GM19397 (cell line): ENCODE data around the gene COMMD3.
"Not testable (repeated sequence)": the region's sequence is repeated elsewhere in the genome, so short reads cannot be mapped to it uniquely, and the experiment has no call there.

Experiments used
- ATAC-seq: cut with Tn5 transposase; IDR thresholded peaks from one replicate; pipeline ENCODE4 v1.9.1; 2021; ENCODE audit warnings: mild to moderate bottlenecking, moderate library complexity; ENCODE audit not compliant: unreplicated experiment

The COMMD3 gene

DNA sequence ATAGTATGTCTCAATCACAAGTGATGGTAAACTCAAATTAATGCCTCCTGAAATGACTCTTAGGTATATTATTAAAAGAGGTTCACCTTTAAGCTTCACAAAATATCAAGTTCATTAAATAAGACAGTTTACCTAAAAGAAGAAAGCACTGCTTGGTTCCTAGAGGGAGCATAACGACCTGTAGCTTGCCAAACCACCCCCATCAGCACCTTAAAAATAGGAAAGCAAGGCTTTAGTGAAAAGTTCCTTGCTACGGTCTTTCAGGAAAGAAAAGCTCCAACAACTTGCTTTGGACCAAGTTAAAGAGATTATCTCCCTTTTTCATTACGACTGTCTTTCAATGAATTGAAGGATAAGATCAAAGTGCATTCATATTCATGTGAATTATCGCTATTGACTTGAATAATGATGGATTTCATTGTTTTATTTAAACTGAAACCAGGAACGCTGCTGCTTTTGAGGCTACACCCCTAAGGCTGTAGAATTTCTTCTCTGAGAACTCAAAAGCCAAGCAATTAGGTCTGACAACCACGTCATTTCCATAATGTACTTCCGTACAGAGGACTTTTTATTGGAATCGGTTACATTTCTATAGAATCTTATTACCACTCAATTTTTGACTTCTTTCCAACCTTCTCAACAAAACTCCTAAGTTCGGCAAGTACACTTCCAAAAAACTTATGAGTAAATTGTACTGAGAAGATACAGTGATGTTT lies 22.2 kb downstream of the COMMD3 start:
- ATAC-seq, result no peak

DNA sequence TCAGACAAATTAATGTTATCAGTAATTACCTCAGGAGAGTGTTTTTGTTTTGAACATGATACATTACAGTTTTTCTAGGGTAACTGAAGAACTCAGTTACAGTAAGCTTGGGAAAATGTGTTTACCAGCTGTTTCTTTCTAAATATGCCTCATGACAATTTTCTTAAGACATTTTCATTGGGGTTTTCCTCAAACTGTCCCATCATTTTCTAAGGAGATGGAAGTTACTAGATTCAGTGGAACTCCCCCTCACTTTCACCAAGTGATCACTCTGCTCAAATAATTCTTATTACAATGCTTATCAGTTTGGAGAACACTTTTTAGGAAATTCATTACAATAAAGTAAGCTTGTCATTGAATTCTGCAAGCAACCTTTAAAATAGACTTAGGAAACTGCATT lies 22.7 kb downstream of the COMMD3 start:
- no peak for ATAC-seq

DNA sequence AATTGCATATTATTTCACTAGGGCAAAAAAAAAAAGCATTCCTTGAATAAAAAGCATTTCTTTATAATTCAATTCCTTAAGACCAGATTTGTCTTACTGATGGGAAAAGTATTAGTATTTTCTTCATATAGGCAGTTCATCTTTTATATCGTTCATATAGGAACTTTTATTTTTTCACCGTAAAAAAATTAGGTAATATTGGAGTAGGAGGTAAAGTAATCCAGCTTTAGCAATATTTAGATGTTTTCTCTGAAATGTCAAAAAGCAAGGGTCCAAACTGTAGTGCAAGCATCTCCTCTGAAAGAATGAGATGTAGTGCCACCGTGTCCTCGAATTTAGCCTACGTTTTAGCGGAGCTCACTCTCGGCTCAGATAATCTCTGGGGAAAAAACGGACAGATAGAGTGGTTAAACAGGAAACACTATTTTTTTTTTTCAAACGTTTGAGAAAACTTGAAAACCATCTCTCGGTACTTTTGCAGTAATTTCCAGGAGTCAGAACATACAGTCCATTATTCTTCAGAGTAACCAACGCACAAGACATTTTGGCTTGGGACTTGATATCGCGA lies 23.7 kb downstream of the COMMD3 start:
- no peak for ATAC-seq

DNA sequence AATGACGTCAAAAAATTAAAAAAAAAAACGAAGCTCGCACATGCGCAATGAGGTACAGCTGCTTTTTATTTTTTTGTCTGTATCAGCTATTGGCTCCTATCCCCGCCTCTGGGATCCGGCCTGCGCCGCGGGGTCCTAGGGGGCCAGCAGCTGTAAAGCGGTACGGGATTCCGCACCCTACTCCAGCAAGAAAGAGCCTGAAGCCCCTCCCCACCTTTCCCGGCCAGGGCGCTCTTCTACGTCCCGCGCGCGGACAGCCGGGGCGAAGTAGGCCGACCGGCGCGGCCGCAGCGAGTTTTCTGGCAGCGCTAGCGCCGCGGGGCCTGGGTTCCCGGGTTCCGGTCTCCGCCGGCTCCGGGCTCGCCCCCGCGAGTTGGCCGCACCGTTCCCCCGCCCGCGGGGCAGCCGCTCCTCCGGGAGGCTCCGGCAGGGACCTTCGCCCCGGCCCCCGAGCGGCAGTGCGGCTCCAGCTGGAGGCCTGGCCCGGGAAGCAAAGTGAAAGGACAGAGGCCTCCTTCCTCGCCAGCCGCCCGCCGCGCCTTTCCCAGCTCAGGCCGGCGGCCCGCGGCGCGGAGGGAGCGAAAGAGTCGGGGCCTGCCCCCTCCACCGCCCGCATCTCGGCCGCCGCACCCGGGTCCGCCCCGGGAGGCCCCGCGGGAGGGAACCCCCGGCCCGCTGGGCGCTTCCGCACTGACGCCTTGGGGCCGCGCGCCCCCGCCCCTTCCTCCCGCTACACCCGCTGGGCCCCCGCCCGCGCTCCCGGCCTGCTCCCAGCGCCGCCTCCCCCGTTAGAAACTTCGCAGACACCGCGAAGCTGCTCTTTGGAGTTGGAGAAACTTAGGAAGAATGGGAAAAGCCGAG lies 24.4 kb downstream of the COMMD3 start:
- peak; percentile 54 for ATAC-seq

DNA sequence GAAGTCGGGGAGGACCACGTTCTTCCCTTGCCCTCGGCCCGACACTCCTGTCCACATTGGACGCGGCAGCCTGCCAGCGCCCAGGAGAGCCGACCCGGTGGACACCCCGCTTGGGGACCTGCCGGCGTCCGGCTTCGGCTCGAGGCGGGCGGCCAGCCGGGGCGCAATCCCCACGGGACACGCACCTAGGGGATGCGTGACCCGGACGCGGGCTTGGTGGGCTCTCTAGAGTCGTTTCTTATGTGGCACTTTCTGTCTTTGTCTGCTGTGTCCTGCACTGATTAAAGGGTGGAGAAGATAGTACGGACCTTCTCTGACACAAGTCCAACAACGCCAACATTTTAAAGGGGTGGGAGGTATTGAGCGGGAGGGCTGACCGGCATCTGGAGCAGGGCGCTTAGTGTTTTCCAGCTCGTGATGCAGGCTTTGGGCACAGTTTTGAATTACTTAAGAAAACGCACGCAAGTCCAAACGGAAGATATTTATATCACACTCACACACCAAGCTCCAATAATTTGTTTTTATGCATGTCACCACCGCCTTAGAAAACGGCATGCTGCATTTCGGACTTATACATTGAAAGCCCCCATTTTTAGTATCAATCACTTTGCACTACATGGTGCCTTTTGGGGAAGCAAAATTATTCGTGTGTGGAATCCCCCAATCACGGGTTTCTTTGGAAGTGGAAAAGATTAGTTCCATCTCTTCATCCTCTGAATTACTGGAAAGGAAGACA lies 25.2 kb downstream of the COMMD3 start:
- ATAC-seq, result peak; percentile 21

DNA sequence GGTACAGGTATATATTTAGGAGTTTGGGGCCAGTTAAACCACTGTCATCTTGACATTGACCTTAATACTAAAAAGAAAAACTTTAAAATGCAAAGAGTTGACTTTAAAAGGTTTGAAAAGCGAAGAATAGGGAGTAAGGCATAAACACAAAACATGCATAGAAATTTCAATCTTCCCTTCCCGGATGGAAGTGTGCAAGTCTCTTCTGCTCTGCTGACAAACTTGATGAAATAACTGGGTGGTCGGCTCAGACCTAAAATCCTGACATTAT lies 25.7 kb downstream of the COMMD3 start:
- ATAC-seq, result no peak

DNA sequence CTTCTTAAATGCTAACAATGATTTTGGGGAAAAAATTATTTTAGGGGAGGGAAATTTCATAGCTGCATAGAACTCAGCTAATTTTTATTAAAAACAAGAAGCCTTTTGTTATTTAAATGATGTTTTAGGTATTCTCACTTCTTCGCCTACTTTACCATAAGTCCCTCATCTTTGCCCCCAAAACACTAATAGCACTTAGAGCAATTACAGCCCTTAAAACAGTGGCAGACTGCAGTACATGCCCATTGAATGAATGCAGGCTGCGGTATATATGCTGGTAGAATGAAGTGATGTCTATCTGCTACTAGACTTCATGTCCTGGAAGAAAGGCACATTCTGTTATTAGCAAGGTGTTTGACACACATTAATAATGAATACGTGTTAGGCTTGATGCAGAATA lies 26.2 kb downstream of the COMMD3 start:
- no peak for ATAC-seq

DNA sequence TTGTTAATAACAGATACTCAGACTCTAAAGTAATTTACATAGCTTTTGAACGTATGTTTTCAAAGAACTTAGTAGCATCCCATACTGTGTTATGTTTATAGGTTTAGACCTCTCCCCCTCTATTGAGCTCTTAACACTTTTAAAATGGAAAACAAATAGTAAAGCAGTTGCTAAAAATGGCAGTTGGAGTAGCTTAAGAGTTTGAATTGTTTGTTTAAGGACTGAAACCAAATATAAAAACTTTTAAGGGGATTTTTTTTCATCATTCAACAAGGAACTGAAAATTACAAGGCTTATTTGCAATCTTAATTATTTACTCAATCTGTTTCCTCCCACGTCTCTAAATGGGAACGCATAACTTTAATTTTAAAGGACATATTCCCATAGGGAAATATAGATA lies 27.5 kb downstream of the COMMD3 start:
- ATAC-seq, result no peak

DNA sequence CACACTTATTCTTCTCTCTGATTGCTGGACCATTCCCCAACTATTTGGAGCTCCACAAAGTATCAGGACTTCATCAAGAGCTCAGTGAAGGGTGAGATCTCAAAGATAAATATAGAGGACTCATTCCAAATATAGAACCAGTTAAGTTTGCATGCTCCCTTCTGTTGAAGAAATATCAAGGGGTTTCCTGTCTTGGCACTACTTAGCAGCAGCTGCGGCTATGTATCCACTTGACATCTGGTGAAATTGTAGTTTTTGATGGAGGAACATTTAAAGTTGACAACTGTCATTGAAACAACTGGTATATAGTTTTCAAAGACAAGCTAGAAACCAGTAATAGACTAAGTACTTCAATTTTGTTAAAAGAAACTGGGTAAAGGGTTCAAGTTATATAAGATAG lies 28.1 kb downstream of the COMMD3 start:
- ATAC-seq, result no peak

DNA sequence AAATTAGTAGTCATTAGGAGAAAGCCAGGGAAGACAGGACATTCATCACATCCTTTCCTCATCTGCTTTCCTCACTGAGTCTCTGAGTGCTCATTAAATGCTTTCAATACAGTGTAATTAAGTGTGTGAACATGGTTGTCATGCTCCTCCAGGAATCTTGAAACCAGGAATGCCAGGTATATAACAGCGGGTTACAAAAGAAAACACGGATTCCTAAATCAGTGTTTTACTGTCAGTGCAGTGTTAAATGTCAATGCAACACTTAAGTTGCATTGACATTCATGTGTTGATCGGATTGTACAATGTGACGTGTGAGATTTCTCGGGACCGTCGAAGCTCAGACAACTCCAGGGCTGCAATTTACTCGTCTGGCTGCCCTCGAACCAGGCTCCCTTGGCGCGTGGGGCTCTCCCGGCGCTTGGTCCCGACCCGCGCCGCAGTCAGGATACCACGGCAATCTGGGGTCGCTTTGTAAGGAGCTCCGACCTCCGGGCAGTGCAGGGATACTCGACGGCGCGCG lies 28.7 kb downstream of the COMMD3 start:
- no peak for ATAC-seq

DNA sequence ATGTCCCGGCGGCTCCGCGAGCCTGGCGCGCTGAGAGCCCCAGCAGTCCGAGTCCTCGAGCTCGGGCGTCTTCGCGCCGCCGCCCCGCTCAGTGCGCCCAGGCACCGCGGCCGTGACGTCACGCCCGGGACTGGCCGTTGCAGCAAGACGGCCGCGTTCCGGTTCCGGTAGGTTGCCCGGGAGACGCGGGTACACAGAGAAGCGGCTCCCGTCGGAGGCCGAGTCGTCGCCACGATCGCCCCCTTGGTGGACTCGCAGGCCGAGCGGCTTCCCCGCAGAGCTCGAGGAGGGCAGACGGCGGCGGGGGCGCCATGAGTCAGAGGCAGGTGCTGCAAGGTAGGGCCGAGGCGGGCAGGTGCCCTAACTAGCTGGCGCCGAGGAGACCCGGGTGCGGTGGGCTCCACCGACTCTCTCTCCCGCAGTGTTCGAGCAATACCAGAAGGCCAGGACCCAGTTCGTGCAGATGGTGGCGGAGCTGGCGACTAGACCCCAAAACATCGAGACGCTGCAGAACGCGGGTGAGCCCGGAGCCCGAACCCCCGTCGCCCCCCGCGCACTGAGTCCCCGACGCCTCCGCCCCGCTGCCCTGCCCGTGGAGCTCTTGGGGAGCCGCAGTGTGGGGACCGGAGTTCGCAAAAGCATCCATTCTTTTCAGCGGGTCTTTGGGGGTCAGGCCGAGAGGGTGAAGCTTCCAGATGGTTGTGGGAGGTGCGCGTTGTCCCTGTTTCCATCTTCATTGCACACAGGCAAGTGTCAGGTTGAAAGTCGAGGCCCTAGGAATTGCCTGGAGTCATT lies 29.3 kb downstream of the COMMD3 start, which contains the start of gene SPAG6:
Gene SPAG6 (plus strand): TSS at position 196 of the 795 bp plus-strand sequence. CDS start 116 bp downstream, at position 312.
- ATAC-seq, result peak; percentile 31

DNA sequence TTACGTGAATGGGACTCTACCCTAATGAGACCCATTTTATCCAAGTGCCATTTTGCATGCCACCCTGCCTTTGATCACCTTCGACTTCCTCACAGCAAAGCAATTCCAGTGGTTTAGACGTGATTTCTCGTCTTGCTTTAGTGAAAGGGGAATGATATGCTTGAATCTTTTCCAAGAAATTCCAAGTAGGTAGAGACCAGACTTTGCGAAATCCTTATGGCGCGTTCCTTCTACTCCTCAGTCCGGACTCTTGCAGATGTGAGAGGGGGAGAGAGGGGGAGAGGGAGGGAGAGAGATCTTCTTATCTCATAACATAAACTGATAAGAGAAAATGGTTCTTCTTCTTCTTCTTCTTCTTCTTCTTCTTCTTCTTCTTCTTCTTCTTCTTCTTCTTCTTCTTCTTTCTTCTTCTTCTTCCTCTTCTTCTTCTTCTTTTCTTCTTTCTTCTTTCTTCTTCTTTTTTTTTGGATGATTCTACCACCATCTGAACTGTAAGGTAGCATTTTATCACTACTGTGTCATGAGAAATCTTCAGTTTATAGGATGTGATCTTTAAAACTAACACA lies 30.0 kb downstream of the COMMD3 start:
- no peak for ATAC-seq

DNA sequence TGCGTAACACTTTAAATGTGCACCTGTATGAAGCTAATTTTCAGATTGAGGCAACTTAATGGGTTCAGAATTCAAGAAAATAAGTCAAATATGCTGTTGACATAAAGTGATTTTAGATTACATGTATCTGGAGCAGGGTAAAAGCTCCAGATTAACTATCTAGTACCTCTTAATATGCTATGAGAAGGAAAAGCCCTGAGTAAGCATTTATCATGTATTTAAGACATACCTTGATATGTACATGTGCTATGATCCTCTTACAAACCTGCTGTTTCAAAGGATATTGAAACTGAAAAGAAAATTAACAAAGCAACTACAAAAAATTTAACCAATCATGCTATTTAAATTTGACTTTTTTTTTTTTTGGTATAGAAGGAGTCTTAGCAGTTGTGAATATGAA lies 33.6 kb downstream of the COMMD3 start:
- ATAC-seq, result no peak

DNA sequence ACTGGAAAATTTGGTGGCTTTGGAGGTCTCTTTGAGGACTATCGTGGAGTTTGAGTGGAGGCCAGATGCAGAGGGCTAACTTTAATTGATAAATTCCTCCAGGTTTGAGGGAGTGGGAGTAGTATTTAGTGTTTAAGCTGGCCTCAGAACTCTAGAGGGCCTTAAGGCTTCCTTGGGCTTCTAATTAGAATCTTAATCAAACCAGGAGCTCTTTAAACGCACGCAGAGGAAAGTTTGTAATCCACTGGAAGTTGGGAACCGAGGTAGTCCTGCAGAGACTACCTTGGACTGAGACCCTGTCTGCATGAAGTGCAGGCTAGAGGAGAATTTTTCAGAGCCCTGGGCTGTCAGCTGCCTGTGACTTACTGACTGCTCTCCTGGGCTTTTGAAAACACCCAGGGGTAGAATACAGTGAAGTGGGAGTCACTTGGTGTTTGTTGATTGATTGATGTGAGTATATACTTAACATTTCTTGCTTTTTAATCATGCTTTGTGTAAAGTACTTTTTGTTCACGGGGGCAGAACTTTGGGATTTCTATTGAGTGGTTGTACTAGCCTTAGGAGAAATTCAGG lies 35.0 kb downstream of the COMMD3 start:
- ATAC-seq, result no peak

DNA sequence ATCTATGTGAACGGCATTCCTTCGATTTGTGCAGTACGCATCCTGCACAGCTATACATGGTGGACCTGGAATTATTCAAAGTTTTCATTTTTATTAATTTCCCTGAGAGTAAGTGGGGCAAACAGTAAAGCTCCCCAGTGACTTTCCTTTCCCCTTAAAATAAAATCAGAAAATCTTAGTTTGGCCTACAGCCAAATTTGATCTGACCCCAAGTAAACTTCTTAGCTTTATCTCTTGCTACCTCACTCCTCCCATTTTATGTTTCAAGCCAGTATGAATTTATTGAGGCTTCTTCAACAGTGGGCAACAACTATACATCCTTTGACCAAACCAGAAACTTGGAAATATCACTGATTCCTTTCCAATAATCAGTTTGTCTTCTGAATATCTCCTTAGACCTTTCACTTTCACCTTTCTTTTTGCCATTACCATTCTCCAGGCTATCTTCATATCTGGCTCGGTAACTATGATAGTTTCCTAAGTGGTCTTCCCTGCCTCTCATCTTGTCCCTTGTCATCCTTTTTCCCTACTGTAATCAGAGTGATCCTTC lies 40.2 kb downstream of the COMMD3 start:
- ATAC-seq, result no peak

DNA sequence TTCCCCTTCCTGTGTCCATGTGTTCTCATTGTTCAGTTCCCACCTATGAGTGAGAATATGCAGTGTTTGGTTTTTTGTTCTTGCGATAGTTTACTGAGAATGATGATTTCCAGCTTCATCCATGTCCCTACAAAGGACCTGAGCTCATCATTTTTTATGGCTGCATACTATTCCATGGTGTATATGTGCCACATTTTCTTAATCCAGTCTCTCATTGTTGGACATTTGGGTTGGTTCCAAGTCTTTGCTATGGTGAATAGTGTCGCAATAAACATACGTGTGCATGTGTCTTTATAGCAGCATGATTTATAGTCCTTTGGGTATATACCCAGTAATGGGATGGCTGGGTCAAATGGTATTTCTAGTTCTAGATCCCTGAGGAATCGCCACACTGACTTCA lies 41.6 kb downstream of the COMMD3 start:
- ATAC-seq, result not testable (repeated sequence)

DNA sequence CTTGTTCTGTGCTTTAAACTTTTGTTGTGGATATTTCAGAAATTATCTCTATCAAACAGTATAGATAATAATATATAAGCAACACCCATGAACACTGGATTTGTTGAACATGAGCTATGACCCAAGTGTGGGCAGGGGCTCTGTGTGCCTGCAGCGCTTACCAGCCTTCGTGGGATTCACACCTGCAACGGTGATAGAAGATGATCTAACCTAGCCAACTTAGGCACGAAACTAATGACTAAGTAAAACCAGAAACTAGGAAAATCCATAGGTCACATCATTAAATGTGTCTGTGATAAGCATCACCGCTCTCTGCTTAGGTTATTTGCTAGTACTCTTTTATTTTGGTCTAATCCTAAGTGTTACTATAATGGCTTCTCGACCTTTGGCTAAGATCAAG lies 47.1 kb downstream of the COMMD3 start:
- ATAC-seq, result no peak

DNA sequence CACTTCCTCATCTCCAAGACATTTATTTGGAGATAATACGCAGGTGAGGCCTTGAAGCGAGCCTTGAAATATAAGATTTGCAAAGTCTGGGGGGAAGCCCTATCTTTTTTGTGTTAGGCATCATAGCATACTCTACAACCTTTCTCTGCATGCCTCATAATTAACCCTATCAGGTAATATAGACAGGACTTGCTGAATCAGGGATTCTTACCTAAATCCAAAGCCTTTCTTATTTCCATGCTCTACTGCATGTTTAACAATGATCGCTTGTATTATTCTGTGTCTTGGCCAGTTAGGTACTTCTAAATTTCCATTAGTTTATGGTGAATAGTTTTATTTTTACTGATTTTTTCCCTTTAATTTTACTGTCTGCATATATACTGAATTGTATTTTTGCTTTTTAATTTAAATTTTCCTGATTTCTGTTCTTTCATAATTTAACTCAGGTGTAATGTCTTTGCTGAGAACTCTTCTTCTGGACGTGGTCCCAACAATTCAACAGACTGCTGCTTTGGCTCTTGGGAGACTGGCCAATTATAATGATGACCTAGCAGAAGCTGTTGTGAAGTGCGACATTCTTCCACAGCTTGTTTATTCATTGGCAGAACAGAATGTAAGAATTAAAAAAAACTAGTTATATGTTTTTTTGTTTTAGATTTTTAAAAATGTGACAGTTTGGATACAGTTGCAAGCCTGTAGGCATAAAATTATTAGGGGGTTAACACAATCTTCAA lies 48.4 kb downstream of the COMMD3 start:
- ATAC-seq, result no peak

DNA sequence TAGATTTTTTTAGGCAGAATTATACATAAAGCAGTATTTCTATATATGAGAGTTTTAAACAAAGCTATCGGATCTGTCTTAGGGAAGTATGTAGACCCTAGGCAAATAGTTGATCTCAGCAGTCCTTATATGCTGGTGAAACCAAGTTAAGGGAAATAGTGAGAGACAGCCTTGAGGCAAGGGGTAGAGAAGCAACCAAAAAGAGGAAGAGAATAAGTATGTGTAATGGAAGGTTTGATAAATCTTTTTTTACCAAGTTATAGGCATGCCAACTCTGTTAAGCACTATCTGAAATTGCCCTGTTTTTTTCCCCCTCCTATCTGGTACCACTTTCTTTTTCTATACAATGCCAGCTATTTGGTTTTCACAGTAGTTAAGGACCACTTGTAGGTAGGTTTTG lies 49.0 kb downstream of the COMMD3 start:
- ATAC-seq, result no peak
